Measurements from ENCODE around the gene SERPINA5.
"Not testable (repeated sequence)": the region's sequence is repeated elsewhere in the genome, so short reads cannot be mapped to it uniquely, and the experiment has no call there.

SERPINA5 gene

DNA sequence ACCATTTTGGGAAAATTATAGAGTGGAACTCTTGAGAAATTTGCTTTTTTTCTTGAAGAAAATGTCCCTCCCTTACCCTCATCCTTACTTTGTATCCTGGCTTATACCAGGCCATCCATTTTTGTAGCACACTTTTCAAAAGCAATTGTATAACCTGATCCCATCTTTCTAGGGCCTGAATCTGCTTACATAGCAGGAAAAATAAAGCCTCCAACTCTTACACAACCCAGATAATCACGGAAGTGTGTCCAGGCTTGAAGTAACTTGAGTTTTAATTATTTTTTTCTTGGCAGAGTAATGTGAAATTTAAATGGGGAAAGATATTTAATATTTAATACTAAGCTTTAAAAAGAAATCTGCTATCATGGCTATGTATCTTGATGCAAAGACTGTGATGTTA, 53.9 kb downstream of the SERPINA5 start:
- Mint-ChIP-seq H3K4me3 (no peak overlapping the region), H3K4me1 (no peaks in the 10 kb centered on the region), H3K27ac (no peak overlapping the region), H3K9me3 (no peaks in the 10 kb centered on the region), H3K36me3 (ENCODE audit: low read depth) (no peaks in the 10 kb centered on the region), H3K27me3 (ENCODE audit: low read depth) (peaks cover 36% of the 10 kb centered on the region)
- TF ChIP-seq CTCF (IDR thresholded peaks at IDR 0.05; ENCODE audit: unreplicated experiment in 3 of 3) = no peak

- Mint-ChIP-seq H3K4me3 (no peak overlapping the region), H3K27me3 (ENCODE audit: low read depth) (peaks cover 25% of the 10 kb centered on the region), H3K36me3 (ENCODE audit: low read depth) (no peaks in the 10 kb centered on the region), H3K9me3 (no peaks in the 10 kb centered on the region), H3K27ac (no peak overlapping the region), H3K4me1 (no peaks in the 10 kb centered on the region)
- no peak for TF ChIP-seq CTCF (IDR thresholded peaks at IDR 0.05; ENCODE audit: unreplicated experiment in 3 of 3)
These were observed 55.7 kb downstream of the SERPINA5 start for GRCh38 chr14:94636744-94637412.

DNA sequence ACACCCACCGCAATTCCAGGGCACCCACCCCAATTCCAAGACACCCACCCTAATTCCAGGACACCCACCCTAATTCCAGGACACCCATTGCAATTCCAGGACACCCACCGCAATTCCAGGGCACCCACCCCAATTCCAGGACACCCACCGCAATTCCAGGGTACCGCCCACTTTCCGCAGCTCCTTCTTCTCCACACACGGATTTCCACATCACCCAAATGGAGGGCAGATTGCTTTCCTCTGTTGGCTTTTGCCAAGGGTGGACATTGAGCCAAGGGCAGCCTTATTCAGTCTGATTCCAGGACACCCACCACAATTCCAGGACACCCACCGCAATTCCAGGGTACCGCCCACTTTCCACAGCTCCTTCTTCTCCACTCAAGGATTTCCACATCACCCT, 56.6 kb downstream of the SERPINA5 start:
- H3K4me3 Mint-ChIP-seq = peak overlapping the region in 1 of 3 experiments; percentile 15
- H3K4me1 Mint-ChIP-seq; H3K9me3 Mint-ChIP-seq; H3K36me3 Mint-ChIP-seq (ENCODE audit: low read depth): not testable (repeated sequence)
- H3K27me3 Mint-ChIP-seq (ENCODE audit: low read depth) = peaks cover 22% of the 10 kb centered on the region
- peak overlapping the region in 1 of 3 experiments; percentile 67 for H3K27ac Mint-ChIP-seq

- Mint-ChIP-seq H3K27me3 (ENCODE audit: low read depth) (peaks cover 22% of the 10 kb centered on the region), H3K27ac (peak overlapping the region in 1 of 3 experiments; percentile 67), H3K4me1 (no peaks in the 10 kb centered on the region), H3K36me3 (ENCODE audit: low read depth) (no peaks in the 10 kb centered on the region), H3K9me3 (no peaks in the 10 kb centered on the region), H3K4me3 (peak overlapping the region in 1 of 3 experiments; percentile 15)
- no peak for TF ChIP-seq CTCF (IDR thresholded peaks at IDR 0.05; ENCODE audit: unreplicated experiment in 3 of 3)
These were observed 57.1 kb downstream of the SERPINA5 start for GRCh38 chr14:94638339-94638738.

- H3K4me3 Mint-ChIP-seq = no peak overlapping the region
- no peaks in the 10 kb centered on the region for H3K9me3 Mint-ChIP-seq
- H3K27me3 Mint-ChIP-seq (ENCODE audit: low read depth) = peaks cover 16% of the 10 kb centered on the region
- H3K36me3 Mint-ChIP-seq (ENCODE audit: low read depth) = no peaks in the 10 kb centered on the region
- no peaks in the 10 kb centered on the region for H3K4me1 Mint-ChIP-seq
- no peak overlapping the region for H3K27ac Mint-ChIP-seq
- no peak for TF ChIP-seq CTCF (IDR thresholded peaks at IDR 0.05; ENCODE audit: unreplicated experiment in 3 of 3)
These were observed 58.0 kb downstream of the SERPINA5 start for GRCh38 chr14:94638961-94639817.

DNA sequence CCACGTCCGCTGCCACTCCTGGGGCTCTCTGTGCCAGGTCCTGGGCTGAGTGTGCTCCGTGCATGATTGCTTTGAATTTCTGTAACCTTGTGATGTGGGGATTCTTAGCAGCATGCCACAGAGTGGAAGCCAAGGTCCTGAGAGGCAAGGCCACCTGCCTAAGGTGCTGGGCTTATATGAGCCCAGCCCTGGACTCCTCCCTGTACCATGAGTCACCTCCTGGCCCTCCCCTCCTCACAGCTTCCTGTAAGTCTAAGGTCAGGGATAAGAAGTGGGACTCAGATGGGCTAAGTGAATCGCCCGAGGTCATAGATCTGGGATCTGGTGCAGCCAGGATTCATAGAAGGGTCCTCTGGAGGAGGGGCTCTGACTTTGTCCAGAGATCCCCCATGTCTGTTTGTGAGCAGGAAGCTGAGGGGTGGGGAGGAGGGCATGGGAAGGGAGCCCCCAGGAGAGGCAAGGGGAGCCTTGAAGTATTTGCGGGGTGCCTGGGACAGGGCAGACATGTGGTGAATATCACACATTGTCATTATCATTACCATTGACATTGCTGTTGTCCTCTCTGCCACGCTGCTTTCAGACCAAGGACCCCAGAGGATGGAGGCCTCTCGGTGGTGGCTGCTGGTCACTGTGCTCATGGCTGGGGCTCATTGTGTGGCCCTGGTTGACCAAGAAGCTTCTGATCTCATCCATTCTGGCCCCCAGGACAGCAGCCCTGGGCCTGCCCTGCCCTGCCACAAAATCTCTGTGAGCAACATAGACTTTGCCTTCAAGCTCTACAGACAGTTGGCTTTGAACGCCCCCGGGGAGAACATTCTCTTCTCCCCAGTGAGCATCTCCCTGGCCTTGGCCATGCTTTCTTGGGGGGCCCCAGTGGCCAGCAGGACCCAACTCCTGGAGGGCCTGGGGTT, 59.8 kb downstream of the SERPINA5 start:
- Mint-ChIP-seq H3K4me3 (no peak overlapping the region), H3K36me3 (ENCODE audit: low read depth) (no peaks in the 10 kb centered on the region), H3K27me3 (ENCODE audit: low read depth) (peaks cover 19% of the 10 kb centered on the region), H3K9me3 (peaks cover 1% of the 10 kb centered on the region), H3K4me1 (no peaks in the 10 kb centered on the region), H3K27ac (no peak overlapping the region)
- TF ChIP-seq CTCF (IDR thresholded peaks at IDR 0.05; ENCODE audit: unreplicated experiment in 3 of 3) = no peak

Measured in nephron (organoid).